ENCODE data around the gene UBIAD1.
"Not testable (repeated sequence)": the region's sequence is repeated elsewhere in the genome, so short reads cannot be mapped to it uniquely, and the experiment has no call there.

Gene UBIAD1, protein sequence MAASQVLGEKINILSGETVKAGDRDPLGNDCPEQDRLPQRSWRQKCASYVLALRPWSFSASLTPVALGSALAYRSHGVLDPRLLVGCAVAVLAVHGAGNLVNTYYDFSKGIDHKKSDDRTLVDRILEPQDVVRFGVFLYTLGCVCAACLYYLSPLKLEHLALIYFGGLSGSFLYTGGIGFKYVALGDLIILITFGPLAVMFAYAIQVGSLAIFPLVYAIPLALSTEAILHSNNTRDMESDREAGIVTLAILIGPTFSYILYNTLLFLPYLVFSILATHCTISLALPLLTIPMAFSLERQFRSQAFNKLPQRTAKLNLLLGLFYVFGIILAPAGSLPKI

DNA sequence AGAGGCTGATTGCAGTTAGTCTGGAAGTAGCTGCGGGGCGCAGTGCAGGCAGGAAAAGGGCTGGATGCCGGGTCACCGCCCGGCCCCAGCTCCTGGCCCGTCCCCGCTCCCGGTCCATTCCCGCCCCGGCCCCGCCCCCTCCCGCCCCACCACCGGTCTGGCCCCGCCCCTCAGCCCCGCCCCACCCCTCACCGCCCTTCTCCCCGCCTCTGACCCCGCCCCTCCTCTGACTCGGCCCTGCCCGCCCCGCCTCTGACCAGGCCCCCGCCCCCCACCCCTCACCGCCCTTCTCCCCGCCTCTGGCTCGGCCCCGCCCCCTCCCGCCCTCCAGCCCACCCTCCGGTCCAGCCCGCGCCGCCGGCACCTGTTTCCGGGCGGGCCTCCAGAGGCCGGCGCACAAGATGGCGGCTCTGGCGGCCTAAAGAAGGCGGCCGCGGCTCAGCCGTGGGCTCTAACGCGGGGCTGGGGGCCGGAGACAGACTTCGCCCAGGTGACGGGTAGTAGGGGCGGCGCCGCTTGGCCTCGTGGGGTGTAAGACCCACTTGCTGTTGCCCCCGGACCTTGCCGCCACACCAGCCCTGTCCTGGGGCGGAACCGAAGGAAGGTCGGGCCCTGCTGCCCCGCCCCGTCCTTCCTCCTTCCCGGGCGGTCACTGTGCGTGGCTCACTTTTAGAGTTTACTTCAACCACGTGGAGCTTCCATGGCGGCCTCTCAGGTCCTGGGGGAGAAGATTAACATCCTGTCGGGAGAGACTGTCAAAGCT lies at the start of gene UBIAD1:
UBIAD1 (plus strand) TSS at position 367 of the 763 bp plus-strand sequence; CDS start at position 701, 334 bp downstream.
- DNase-seq (ENCODE audit: low spot score): peak; percentile 96

DNA sequence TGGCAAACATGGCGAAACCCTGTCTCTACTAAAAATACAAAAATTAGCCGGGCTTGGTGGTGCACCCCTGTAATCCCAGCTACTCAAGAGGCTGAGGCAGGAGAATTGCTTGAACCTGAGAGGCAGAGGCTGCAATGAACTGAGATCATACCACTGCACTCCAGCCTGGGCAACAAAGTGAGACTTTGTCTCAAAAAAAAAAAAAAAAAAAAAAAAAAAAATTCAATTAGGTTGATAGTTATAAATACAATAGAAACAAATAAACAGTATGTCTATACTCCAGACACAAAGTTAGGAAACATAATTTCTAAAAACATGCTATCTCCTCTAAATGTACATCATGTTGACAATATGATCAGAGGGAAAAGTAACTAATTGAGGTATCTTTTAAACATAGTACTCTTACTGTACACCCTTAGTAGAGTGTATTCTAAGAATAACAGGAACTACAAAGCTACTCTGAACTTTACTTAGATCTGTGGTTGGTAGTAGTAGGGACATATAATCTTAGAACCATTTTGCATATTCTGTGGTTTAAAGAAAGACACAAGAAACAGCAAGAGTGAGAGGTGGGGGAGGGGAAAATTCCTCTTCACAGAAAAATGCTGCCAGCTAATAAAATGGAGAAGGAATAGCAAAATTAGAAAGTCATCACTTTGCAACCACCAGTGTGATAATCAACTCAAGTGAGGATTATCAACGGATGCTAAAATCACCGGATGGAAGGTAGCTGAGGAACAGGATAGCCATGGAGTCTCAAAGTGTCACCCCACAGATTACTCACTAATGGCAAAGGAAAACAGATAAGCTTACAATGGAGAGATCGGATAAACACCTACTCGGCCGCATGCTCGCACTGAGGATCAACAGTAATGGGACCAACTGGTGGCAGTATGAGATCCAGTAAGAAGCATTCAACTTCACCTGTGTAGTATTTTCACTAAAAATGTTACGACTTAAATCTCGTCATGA lies 45.6 kb upstream of the UBIAD1 start:
- peak; percentile 68 for DNase-seq (ENCODE audit: low spot score)

DNA sequence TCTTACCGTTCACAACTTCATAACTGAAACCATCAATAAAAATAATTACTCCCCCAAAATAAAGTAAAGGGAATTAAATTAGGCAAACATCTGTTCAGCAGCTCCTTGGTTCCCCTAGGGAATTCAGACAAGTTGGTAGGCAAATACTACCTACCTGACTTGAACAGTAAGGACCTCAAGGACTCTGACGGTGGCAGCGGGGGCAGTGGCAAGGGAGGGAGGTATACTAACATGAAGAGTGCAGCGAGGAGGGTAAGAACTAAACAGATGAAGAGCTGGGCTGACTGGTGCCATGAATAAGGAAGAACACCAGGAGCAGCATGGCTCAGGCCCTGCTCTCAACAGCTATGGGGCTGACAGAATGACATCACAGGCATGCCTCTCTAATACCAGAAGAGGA lies 43.8 kb upstream of the UBIAD1 start:
- DNase-seq (ENCODE audit: low spot score): peak; percentile 67

DNA sequence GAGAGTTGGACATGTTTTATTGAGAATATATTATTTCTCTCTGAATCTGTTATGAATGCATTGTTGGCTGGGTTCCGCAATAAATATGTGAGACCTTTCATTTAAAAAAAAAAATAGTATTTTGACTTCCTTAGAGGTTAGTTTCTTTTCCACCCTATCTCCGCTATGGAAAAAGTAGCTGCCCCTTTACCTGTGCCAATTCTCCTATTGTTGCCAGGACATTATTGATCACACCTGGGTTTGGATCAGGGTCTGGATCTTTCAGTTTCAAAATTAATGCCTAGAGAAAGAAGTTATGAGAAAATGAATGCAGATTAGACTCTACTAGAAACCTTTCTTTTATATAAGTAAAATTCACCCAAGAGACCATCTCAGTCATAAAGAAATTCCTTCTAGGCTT lies 39.8 kb upstream of the UBIAD1 start:
- no peak for DNase-seq (ENCODE audit: low spot score)

DNA sequence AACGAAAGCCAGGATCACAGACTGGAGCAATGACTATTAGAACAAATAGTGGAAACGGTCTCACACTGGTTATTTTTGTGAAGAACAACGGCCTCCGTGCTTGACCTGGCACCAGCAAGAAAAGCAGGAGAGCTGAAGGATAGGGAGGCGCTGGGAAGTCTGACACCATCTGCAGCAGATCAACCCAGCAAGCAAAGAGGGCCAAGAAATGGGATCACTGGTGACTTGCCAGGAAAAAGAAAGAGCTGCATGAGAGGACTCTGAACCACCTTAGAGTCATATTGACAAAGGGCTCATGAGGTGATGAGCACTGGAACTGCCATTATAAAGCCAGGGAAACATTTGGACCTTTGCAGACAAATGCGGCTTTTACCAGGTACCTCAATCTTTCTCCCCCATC lies 35.6 kb upstream of the UBIAD1 start:
- DNase-seq (ENCODE audit: low spot score): no peak

DNA sequence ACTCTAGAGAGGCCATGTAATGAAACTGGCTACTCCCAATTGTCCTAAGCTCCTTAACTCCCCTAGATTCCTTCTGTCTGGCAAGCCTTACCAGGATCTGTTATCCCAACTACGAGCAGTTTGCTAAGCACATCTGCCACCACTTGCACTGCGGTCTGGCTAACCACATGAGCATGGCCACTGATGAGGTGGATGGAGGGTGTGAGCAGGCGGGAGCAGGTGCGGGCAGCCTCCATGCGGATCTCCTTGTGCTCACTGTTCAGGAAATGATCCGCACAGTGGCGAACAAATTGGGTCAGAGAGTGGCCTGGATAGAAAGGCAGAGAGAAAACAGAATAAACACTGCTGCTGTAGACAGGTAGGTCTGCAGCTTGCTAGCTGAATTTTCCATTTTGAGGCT lies 34.7 kb upstream of the UBIAD1 start:
- DNase-seq (ENCODE audit: low spot score): no peak

DNA sequence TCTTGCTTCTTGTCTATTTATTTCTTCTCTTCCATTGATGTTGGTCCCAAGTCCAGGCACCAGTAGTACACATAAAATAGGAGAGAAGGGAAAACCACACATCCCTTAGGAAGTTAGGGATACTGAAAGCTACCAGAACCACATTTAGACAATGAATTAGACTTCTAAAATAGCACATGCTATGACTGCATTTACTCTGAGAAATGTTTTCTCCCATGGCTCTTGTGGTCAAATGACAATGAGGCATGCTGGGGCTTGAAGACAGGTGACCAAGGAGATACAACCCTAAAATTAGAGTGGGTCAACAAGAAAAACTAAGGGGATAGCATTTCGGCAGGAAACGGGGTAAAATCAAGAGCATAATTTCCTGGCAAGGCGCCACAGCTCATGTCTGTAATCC lies 27.8 kb upstream of the UBIAD1 start:
- DNase-seq (ENCODE audit: low spot score): no peak

DNA sequence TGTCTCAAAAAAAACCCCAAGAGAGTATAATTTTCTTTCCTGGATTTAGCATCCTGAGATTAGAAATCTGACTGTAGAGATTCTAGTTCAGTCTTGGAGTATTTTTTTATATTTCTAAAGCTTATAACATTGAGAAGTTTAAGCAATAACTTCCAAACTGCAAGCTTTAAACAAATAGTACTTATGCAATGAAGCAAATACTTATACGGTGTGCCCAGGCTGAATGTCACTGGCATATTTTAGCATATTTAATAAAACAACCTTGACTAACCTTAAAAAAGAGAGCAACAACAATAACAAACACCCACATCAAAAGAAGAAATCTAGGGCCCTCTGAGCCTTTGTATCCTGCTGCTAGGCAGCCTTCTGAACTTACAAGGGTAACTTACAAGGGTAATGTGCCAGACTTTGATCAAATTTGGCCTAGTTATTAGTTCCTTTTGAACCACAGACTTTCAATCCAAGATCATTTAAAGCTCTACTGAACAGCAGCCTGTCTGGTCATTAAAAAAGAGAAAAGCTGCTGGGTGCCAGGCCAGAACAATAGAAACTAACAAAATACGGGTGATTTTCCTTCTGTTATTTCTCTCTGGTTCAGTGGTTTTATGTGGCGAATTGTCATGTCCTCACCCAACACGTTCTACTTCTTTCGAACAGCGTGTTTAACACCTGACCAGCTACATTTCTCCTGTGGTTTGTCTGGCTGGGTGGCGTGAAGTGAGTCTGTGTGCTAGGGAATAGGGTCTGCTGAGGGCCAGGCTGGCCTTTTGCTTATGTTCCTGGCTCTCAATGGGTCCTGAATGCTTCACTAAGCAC lies 26.9 kb upstream of the UBIAD1 start:
- no peak for DNase-seq (ENCODE audit: low spot score)

DNA sequence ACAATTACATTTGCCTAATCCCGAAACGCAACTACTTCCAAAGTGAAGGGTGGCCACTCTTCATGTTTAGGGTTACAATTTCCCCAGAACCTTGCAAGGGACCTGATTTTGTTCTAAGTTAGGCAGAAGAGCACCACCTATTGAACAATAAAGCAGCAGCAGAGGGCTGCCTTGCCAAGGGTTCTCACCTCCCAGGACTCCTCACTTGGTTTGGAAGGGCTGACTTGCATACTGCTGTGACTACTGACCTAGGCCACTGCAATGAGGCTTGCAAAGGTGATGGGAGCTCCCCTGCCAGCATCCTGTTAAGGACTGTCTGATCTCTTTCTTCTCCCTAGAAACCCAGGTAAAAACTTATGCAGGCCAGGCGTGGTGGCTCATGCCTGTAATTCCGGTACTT lies 24.8 kb upstream of the UBIAD1 start:
- no peak for DNase-seq (ENCODE audit: low spot score)

DNA sequence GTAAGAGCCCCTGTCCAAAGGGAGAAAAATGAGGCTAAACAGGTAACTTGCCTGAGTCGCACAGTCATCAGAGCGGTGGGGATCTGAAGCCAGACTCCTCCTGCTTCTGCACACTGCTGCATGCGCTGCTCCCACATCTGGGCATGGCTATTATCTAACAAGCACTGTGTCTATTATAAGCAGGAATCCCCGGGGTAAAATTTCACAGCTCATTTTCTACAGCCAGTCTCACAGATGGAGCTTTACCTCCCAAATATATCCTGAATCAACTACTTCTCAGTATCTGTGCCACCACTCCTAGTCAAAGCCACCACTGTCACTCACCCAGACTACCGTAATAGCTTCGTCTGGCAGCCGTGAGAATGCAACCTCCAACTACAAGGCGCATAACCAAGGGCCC lies 20.5 kb upstream of the UBIAD1 start:
- no peak for DNase-seq (ENCODE audit: low spot score)

DNA sequence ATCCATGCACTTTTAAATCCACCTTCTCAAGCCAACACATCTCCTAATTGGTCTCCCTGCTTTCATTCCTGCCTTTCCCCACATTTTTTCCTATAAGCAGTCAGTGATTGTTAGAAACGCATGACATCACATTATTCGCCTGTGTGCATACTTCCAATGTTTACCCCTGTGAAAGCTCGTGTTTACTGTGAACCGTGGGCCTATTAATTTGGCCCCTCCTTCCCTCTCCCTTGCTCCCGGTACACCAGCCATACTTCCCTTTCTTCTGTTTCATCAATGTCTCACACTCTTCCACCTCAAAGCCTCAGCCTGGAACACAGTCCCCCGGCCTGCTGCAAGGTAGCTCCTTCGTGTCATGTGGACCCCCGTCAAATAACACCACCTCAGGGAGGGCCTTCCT lies 19.8 kb upstream of the UBIAD1 start:
- DNase-seq (ENCODE audit: low spot score): no peak

DNA sequence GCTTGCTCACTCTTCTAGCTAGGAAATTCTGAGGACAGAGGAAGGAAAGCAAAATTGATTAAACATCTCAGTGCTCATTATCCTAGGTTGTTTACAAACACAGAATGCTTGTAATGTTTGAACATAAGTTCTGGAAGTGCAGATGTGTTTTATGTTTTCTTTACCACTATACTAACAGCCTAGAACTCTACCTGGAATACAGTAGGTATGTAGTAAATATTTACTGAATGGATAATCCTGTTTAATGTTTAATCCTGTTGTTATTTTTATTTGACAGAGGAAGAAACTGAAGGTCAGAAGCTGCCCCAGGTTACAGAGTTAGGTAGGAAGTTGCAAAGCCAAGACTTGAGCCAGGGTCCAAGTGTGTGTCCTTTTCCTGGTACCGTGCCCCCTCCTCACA lies 16.7 kb upstream of the UBIAD1 start:
- DNase-seq (ENCODE audit: low spot score): no peak

DNA sequence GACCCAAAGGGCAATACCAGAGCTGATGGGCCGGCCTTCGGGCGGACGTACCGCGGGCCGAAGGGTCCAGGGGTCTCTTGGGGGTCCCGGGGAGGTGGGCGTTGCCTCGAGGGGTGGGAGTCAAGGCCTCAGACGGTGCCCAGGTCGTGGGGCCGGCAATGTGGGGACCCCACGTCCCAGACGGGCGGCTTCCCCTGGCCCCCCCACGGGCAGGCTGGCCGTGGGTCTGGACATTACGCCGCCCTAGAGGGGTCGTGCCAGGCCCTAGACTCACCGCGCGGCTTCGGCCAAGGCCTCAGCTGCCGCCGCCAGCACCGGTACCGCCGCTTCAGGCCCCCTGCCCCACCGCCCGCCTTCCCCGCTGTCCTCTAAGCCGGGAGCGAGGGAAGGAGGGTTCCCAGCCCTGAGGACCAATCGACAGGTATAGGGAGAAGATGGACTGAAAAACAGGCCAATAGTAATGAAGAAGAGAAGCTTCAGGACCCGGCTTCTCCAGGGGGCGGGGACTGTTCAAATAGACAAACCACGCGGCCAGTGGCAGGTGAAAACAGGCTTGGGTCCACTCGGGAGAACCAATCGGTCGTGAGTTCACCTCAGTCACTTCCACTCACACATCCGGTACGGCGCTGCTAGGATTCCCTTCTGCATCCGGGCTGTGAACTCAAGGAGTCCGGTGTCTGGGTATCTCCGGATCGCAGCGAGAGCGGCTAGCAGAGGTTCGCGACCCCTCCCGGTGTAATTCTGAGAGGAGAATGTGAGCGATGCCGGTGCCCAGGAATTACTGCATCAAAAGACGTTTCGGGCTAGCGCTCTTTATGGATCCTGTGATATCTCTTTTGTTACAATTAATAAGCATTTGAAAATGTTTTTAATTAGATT lies 10.6 kb upstream of the UBIAD1 start, which contains the start of gene MTOR:
MTOR (minus strand) TSS at position 381 of the 879 bp plus-strand sequence. CDS start 3,142 bp downstream, outside the sequence.
- DNase-seq (ENCODE audit: low spot score): peak; percentile 99

DNA sequence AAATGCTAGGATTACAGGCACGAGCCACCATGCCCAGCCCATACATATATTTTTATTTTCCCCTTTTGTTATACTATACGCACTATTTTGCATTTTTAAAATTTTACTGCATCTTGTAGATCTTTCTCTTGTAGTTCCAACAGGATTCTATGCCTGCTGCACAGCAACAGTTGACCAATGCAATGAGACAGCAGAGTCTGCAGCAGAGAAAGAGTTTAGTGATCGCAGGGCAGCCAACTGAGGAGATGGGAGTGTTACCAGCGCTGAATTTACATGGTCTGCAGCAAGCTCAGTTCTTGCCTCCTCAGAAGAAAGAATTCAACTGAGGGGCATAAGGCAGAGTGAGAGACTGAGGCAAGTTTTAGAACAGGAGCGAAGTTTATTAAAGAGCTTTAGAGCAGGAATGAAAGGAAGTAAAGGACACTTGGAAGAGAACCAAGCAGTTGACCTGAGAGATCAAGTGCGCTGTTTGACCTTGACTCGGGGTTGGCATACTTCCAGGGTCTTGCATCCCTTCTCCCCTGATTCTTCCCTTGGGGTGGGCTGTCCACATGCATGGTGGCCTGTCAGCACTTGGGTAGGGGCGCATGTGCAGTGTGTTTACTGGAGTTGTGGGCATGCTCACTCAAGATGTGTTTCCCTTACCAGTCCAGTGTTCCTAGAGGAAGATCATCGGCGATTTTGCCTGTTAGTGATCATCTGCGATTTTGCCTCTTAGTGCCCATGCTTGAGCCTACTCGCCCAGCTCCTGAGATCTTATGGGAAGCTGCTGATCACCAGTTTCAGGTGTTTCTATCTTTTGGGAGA lies 6.5 kb upstream of the UBIAD1 start:
- no peak for DNase-seq (ENCODE audit: low spot score)

DNA sequence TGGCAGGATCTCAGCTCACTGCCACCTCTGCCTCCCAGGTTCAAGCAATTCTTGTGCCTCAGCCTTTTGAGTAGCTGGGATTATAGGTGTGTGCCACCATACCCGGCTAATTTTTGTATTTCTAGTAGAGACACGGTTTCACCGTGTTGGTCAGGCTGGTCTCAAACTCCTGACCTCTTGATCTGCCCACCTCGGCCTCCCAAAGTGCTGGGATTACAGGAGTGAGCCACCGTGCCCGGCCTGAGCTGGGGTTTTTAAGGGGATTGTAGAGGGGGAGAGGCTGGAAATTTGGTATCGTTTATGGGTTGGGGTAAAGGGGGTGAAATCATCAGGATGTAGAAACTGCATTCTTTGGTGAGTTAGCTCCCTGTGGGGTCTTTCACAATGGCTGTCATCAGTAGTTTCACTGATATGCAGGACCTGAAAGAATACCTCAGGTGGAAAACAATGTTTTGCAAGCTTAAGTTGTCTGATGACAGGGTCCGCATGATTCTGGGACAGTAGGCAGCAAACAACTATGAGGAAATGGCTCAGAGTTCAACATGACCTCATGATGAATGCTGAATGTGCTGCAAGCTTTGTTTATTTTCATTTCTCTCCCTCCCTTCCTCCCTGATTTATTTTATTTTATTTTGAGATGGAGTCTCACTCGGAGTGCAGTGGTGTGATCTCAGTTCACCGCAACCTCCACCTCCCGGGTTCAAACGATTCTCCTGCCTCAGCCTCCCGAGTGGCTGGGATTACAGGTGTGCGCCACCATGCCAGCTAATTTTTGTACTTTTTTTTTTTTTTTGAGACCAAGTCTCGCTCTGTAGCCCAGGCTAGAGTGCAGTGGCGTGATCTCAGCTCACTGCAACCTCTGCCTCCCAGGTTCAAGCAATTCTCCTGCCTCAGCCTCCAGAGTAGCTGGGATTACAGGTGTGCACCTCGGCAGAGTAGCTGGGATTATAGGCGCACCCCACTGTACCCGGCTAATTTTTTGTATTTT lies 5.4 kb upstream of the UBIAD1 start:
- DNase-seq (ENCODE audit: low spot score): not testable (repeated sequence)

DNA sequence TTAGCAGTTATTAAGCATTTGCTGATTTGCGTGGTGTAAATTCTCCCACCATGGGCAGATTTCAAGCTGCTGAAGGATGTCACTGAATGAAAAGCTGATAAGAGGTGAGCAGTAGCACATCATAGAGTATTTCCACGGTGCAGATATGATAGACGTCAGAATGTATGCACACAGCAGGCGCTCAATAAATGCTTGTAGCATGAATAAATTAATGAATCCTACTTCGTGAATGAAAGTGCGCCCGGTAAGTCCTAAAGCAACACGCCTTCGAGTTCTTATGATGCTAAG lies 510 bp upstream of the UBIAD1 start:
- no peak for DNase-seq (ENCODE audit: low spot score)

DNA sequence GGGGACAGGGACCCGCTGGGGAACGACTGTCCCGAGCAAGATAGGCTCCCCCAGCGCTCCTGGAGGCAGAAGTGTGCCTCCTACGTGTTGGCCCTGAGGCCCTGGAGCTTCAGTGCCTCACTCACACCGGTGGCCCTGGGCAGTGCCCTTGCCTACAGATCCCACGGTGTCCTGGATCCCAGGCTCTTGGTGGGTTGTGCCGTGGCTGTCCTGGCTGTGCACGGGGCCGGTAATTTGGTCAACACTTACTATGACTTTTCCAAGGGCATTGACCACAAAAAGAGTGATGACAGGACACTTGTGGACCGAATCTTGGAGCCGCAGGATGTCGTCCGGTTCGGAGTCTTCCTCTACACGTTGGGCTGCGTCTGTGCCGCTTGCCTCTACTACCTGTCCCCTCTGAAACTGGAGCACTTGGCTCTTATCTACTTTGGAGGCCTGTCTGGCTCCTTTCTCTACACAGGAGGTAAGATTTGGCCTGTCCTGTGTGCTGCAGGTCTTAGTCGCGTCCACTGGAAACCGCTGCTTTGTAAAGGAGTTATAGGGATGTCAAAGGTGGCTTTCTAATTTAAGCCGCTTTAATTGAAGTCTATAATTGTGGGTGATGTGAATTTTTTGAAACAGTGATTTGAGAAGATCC lies 717 bp downstream of the UBIAD1 start:
- no peak for DNase-seq (ENCODE audit: low spot score)

DNA sequence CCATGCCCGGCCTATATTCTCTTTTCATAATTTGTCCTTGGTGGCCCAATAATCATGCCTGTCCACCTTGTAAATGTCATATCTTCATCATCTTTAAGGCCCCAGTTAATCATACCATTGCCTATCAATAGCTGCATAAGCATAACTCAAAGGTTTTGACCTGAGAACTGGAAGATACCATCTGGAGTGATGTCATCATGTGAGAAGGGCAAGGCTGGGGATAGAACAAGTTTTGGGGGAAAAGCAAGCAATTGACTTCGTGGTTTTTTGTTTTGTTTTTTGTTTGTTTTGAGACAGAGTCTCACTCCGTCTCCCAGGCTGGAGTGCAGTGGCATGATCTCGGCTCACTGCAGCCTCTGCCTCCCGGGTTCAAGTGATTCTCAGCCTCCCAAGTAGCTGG lies 6.2 kb downstream of the UBIAD1 start:
- DNase-seq (ENCODE audit: low spot score): no peak

All from germinal center (tissue), 1 donor.